ENCODE data around the gene FRS3.

FRS3 gene

DNA sequence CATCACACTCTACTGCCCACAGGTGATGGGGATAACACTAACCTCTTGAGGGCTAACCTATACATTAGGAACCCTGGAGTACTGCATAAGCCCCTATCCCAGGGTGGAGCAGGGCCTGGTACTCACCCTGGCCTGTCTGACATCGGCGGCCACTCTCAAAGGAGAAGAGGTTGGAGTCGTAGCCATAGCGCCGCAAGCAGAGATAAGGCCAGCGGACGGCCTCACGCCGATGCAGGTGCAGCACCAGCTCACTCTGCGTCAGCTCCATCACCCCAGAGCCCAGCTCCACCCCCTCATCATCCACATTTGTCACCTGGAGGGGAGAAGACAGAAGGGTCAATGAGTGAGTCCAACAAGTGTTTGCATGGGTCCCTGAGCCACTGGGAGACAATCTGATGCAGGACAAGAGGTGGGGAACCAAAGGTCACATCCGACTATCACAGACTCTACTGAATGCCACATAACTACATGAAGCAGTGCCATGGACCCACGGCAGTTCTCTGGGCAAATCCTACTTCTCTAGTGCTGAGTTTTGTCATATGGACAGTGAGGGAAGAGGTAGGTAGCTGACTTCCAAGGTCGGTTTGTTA is 4.3 kb downstream of the FRS3 start:
- TF ChIP-seq, protein P1, sequence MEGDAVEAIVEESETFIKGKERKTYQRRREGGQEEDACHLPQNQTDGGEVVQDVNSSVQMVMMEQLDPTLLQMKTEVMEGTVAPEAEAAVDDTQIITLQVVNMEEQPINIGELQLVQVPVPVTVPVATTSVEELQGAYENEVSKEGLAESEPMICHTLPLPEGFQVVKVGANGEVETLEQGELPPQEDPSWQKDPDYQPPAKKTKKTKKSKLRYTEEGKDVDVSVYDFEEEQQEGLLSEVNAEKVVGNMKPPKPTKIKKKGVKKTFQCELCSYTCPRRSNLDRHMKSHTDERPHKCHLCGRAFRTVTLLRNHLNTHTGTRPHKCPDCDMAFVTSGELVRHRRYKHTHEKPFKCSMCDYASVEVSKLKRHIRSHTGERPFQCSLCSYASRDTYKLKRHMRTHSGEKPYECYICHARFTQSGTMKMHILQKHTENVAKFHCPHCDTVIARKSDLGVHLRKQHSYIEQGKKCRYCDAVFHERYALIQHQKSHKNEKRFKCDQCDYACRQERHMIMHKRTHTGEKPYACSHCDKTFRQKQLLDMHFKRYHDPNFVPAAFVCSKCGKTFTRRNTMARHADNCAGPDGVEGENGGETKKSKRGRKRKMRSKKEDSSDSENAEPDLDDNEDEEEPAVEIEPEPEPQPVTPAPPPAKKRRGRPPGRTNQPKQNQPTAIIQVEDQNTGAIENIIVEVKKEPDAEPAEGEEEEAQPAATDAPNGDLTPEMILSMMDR (IDR thresholded peaks at IDR 0.05; ENCODE audit: low read depth, low read length), result no peak
- TF ChIP-seq, protein P2, sequence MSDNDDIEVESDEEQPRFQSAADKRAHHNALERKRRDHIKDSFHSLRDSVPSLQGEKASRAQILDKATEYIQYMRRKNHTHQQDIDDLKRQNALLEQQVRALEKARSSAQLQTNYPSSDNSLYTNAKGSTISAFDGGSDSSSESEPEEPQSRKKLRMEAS (IDR thresholded peaks at IDR 0.05; ENCODE audit: low read depth, low read length), result no peak
- TF ChIP-seq POLR2A (IDR thresholded peaks at IDR 0.05; ENCODE audit: extremely low read depth, insufficient read length) (no peak), MYC (IDR thresholded peaks at IDR 0.05; ENCODE audit: low read depth, low read length) (no peak)
- no peak for DNase-seq (ENCODE audit: low read depth)
- H3K4me3 ChIP-seq (ENCODE audit: low read depth, low read length), result no peak overlapping the region

GRCh38 chr6:41774841-41775240 is 4.9 kb downstream of the FRS3 start:
- no peak for DNase-seq (ENCODE audit: low read depth)
- TF ChIP-seq, protein P2 (IDR thresholded peaks at IDR 0.05; ENCODE audit: low read depth, low read length), result no peak
- TF ChIP-seq POLR2A (IDR thresholded peaks at IDR 0.05; ENCODE audit: extremely low read depth, insufficient read length) (no peak), MYC (IDR thresholded peaks at IDR 0.05; ENCODE audit: low read depth, low read length) (no peak)
- TF ChIP-seq, protein P1 (IDR thresholded peaks at IDR 0.05; ENCODE audit: low read depth, low read length), result no peak
- H3K4me3 ChIP-seq (ENCODE audit: low read depth, low read length), result no peak overlapping the region

GRCh38 chr6:41771058-41771983 is 8.4 kb downstream of the FRS3 start:
- H3K4me3 ChIP-seq (ENCODE audit: low read depth, low read length), result no peak overlapping the region
- no peak for DNase-seq (ENCODE audit: low read depth)
- TF ChIP-seq, protein P1 (IDR thresholded peaks at IDR 0.05; ENCODE audit: low read depth, low read length), result no peak
- TF ChIP-seq MYC (IDR thresholded peaks at IDR 0.05; ENCODE audit: low read depth, low read length) (no peak), POLR2A (IDR thresholded peaks at IDR 0.05; ENCODE audit: extremely low read depth, insufficient read length) (no peak)
- TF ChIP-seq, protein P2 (IDR thresholded peaks at IDR 0.05; ENCODE audit: low read depth, low read length), result no peak

- no peak for TF ChIP-seq POLR2A (IDR thresholded peaks at IDR 0.05; ENCODE audit: extremely low read depth, insufficient read length)
- TF ChIP-seq, protein P2 (IDR thresholded peaks at IDR 0.05; ENCODE audit: low read depth, low read length), result no peak
- no peak for DNase-seq (ENCODE audit: low read depth)
- no peak overlapping the region for H3K4me3 ChIP-seq (ENCODE audit: low read depth, low read length)
These were observed 9.2 kb downstream of the FRS3 start for GRCh38 chr6:41770381-41771057.

DNA sequence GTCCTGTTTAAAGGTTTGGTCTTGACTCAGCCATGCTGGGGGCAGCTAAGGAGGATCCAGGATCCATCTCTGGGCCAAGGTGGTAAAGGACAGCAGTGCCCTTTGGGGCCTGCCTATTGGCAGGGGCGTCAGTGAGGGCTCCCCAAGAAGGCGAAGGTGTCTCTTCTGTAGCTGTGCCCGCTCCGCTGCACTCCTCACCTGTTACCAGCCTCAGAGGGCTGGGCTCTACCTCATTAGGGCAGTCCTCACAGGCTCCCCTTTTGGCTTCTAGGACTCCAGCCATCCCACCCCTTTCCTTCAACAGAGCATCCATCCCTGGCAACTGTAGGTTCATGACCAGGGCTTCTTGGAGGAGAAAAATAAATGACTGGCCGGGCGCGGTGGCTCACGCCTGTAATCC is 10.3 kb downstream of the FRS3 start:
- H3K4me3 ChIP-seq (ENCODE audit: low read depth, low read length), result no peak overlapping the region
- no peak for DNase-seq (ENCODE audit: low read depth)
- TF ChIP-seq POLR2A (IDR thresholded peaks at IDR 0.05; ENCODE audit: extremely low read depth, insufficient read length), result no peak
- TF ChIP-seq, protein P2 (IDR thresholded peaks at IDR 0.05; ENCODE audit: low read depth, low read length), result no peak

DNA sequence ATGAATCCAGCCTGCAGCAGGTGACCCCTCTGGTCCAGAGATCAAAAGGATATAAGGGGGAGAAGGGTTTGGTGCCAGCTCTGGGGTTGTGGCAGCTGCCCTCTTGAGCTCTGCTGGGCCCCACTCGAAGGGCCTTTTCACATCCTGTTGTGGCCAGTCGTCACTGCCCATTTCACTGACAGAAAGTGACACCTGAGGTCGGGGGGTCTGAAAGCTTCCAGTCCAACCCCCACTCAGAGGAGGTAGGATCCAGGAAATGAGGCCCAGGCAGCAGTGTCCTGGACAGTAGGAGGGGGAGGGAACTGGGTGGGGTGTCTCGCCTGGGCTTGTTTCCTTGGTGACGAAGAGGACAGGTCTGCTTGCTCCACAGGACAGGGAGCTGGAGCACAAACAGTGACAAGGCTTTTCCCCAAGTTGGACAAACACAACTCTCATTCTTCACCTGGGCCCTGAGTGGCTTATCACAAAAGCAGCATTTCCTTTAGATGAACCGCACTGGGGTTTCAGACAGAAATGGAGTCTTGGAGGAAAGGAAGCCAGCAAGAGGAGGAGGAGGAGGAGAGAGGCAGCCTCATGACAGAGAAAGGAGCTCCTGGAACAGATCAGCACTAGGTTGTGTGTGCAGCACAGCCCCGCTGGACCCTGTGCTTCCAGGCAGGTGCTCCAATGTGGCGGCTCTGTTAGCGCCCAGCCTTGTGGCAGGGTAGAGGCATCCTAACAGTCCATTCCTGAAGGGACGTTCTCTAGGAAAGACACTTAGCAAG is 11.0 kb downstream of the FRS3 start:
- no peak for DNase-seq (ENCODE audit: low read depth)
- H3K4me3 ChIP-seq (ENCODE audit: low read depth, low read length), result no peak overlapping the region
- no peak for TF ChIP-seq MYC (IDR thresholded peaks at IDR 0.05; ENCODE audit: low read depth, low read length)
- no peak for TF ChIP-seq POLR2A (IDR thresholded peaks at IDR 0.05; ENCODE audit: extremely low read depth, insufficient read length)
- TF ChIP-seq, protein P1 (IDR thresholded peaks at IDR 0.05; ENCODE audit: low read depth, low read length), result no peak
- TF ChIP-seq, protein P2 (IDR thresholded peaks at IDR 0.05; ENCODE audit: low read depth, low read length), result no peak
